T-helper 1 cell treated with Interleukin-12 subunit alpha and Interleukin-12 subunit beta and Interleukin-4 antibody, amounts not matched to agents 30 μg/mL and 1 μg/mL, for 36 hours (primary cell): ENCODE data around the gene MYO5B.

Experiments used
- H3K27ac Mint-ChIP-seq: one replicate; pipeline ENCODE4 v1.8.0; 2021; ENCODE audit warnings: mild to moderate bottlenecking, mixed read lengths
- H3K27me3 Mint-ChIP-seq: one replicate; pipeline ENCODE4 v1.8.0; 2021; ENCODE audit warnings: low read depth, mixed read lengths
- H3K36me3 Mint-ChIP-seq: one replicate; pipeline ENCODE4 v1.8.0; 2021; ENCODE audit warnings: low read depth, mixed read lengths
- H3K4me1 Mint-ChIP-seq: one replicate; pipeline ENCODE4 v1.8.0; 2021; ENCODE audit warnings: low read depth, mixed read lengths
- H3K4me3 Mint-ChIP-seq: one replicate; pipeline ENCODE4 v1.8.0; 2021; ENCODE audit warnings: mild to moderate bottlenecking, moderate library complexity, mixed read lengths
- H3K9me3 Mint-ChIP-seq: one replicate; pipeline ENCODE4 v1.8.0; 2021; ENCODE audit warnings: mixed read lengths

Gene MYO5B

GRCh38 chr18:50144540-50144939 lies 50.4 kb downstream of the MYO5B start:
- Mint-ChIP-seq H3K4me1 (no peaks in the 10 kb centered on the region), H3K27ac (no peak overlapping the region), H3K27me3 (peaks cover 10% of the 10 kb centered on the region), H3K36me3 (no peaks in the 10 kb centered on the region), H3K4me3 (no peak overlapping the region), H3K9me3 (no peaks in the 10 kb centered on the region)

- Mint-ChIP-seq H3K9me3 (no peaks in the 10 kb centered on the region), H3K4me3 (no peak overlapping the region), H3K27ac (no peak overlapping the region), H3K4me1 (no peaks in the 10 kb centered on the region), H3K27me3 (peaks cover 10% of the 10 kb centered on the region), H3K36me3 (no peaks in the 10 kb centered on the region)
Observed at GRCh38 chr18:50143886-50144285, 51.1 kb downstream of the MYO5B start.

- Mint-ChIP-seq H3K27me3 (peaks cover 10% of the 10 kb centered on the region), H3K36me3 (no peaks in the 10 kb centered on the region), H3K4me3 (no peak overlapping the region), H3K9me3 (no peaks in the 10 kb centered on the region), H3K4me1 (no peaks in the 10 kb centered on the region), H3K27ac (no peak overlapping the region)
Observed at GRCh38 chr18:50143294-50143693, 51.7 kb downstream of the MYO5B start.

GRCh38 chr18:50142441-50143120 lies 52.4 kb downstream of the MYO5B start:
- Mint-ChIP-seq H3K27me3 (peaks cover 12% of the 10 kb centered on the region), H3K36me3 (no peaks in the 10 kb centered on the region), H3K4me1 (no peaks in the 10 kb centered on the region), H3K9me3 (no peaks in the 10 kb centered on the region), H3K4me3 (no peak overlapping the region), H3K27ac (no peak overlapping the region)

- Mint-ChIP-seq H3K27ac (no peak overlapping the region), H3K9me3 (no peaks in the 10 kb centered on the region), H3K27me3 (peaks cover 18% of the 10 kb centered on the region), H3K4me1 (no peaks in the 10 kb centered on the region), H3K4me3 (no peak overlapping the region), H3K36me3 (no peaks in the 10 kb centered on the region)
Observed at GRCh38 chr18:50138181-50139064, 56.5 kb downstream of the MYO5B start.

- H3K27me3 Mint-ChIP-seq, result peaks cover 15% of the 10 kb centered on the region
- H3K36me3 Mint-ChIP-seq, result no peaks in the 10 kb centered on the region
- no peak overlapping the region for H3K27ac Mint-ChIP-seq
- H3K4me1 Mint-ChIP-seq, result no peaks in the 10 kb centered on the region
- H3K4me3 Mint-ChIP-seq, result no peak overlapping the region
- H3K9me3 Mint-ChIP-seq, result no peaks in the 10 kb centered on the region
Observed at GRCh38 chr18:50135903-50136302, 59.0 kb downstream of the MYO5B start.

GRCh38 chr18:50133526-50133925 lies 61.4 kb downstream of the MYO5B start:
- Mint-ChIP-seq H3K27me3 (peaks cover 15% of the 10 kb centered on the region), H3K9me3 (no peaks in the 10 kb centered on the region), H3K36me3 (no peaks in the 10 kb centered on the region), H3K27ac (no peak overlapping the region), H3K4me1 (no peaks in the 10 kb centered on the region), H3K4me3 (no peak overlapping the region)

- H3K4me3 Mint-ChIP-seq, result no peak overlapping the region
- no peaks in the 10 kb centered on the region for H3K4me1 Mint-ChIP-seq
- H3K9me3 Mint-ChIP-seq, result no peaks in the 10 kb centered on the region
- no peaks in the 10 kb centered on the region for H3K36me3 Mint-ChIP-seq
- H3K27me3 Mint-ChIP-seq, result peaks cover 18% of the 10 kb centered on the region
- no peak overlapping the region for H3K27ac Mint-ChIP-seq
Observed at GRCh38 chr18:50131591-50131990, 63.4 kb downstream of the MYO5B start.

GRCh38 chr18:50128506-50129271 lies 66.3 kb downstream of the MYO5B start:
- Mint-ChIP-seq H3K9me3 (no peaks in the 10 kb centered on the region), H3K4me1 (no peaks in the 10 kb centered on the region), H3K27ac (no peak overlapping the region), H3K36me3 (no peaks in the 10 kb centered on the region), H3K4me3 (no peak overlapping the region), H3K27me3 (peaks cover 20% of the 10 kb centered on the region)

- Mint-ChIP-seq H3K27ac (no peak overlapping the region), H3K9me3 (no peaks in the 10 kb centered on the region), H3K4me1 (no peaks in the 10 kb centered on the region), H3K4me3 (no peak overlapping the region), H3K27me3 (peaks cover 20% of the 10 kb centered on the region), H3K36me3 (no peaks in the 10 kb centered on the region)
Observed at GRCh38 chr18:50127516-50128210, 67.3 kb downstream of the MYO5B start.

- peaks cover 17% of the 10 kb centered on the region for H3K27me3 Mint-ChIP-seq
- H3K4me1 Mint-ChIP-seq, result no peaks in the 10 kb centered on the region
- no peaks in the 10 kb centered on the region for H3K36me3 Mint-ChIP-seq
- no peaks in the 10 kb centered on the region for H3K9me3 Mint-ChIP-seq
- H3K27ac Mint-ChIP-seq, result no peak overlapping the region
- no peak overlapping the region for H3K4me3 Mint-ChIP-seq
Observed at GRCh38 chr18:50126471-50126870, 68.5 kb downstream of the MYO5B start.

GRCh38 chr18:50125456-50125855 lies 69.5 kb downstream of the MYO5B start:
- no peaks in the 10 kb centered on the region for H3K9me3 Mint-ChIP-seq
- H3K4me1 Mint-ChIP-seq, result no peaks in the 10 kb centered on the region
- no peaks in the 10 kb centered on the region for H3K36me3 Mint-ChIP-seq
- H3K27me3 Mint-ChIP-seq, result peaks cover 17% of the 10 kb centered on the region
- H3K27ac Mint-ChIP-seq, result no peak overlapping the region
- no peak overlapping the region for H3K4me3 Mint-ChIP-seq

- Mint-ChIP-seq H3K27ac (no peak overlapping the region), H3K36me3 (no peaks in the 10 kb centered on the region), H3K4me3 (no peak overlapping the region), H3K9me3 (no peaks in the 10 kb centered on the region), H3K27me3 (peaks cover 21% of the 10 kb centered on the region), H3K4me1 (no peaks in the 10 kb centered on the region)
Observed at GRCh38 chr18:50119296-50119695, 75.7 kb downstream of the MYO5B start.

- Mint-ChIP-seq H3K4me3 (no peak overlapping the region), H3K9me3 (no peaks in the 10 kb centered on the region), H3K27ac (no peak overlapping the region), H3K4me1 (no peaks in the 10 kb centered on the region), H3K36me3 (no peaks in the 10 kb centered on the region), H3K27me3 (peaks cover 22% of the 10 kb centered on the region)
Observed at GRCh38 chr18:50117863-50118262, 77.1 kb downstream of the MYO5B start.
